DMS79 (cell line): ENCODE results near the gene MTPN.
A peak's percentile ranks its signal among the peaks of the same experiment; 100 is the strongest.

Experiments used
- DNase-seq: peaks from one replicate; lab custom pipeline; 2025; lab: John Stamatoyannopoulos, UW

Gene MTPN

GRCh38 chr7:135924302-135924701 is 52.9 kb downstream of the MTPN start:
- DNase-seq: no peak

DNA sequence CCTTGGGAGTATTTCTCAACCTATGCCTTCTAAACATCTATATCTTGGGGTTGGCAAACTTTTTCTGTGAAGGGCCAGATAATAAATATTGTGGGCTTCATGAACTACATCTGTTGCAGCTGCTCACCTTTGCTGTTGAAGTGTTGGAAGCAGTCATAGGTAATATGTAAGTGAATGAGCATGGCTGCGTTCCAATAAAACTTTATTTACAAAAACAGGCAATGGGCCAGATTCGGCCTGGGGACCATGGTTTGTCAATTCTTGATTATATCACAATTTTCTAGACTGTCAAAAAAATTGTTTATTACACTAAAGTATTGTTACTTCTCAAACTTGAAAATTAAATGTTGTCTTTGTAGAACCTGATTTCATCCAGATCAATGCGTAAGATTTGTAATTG is 54.9 kb downstream of the MTPN start:
- DNase-seq: no peak

DNA sequence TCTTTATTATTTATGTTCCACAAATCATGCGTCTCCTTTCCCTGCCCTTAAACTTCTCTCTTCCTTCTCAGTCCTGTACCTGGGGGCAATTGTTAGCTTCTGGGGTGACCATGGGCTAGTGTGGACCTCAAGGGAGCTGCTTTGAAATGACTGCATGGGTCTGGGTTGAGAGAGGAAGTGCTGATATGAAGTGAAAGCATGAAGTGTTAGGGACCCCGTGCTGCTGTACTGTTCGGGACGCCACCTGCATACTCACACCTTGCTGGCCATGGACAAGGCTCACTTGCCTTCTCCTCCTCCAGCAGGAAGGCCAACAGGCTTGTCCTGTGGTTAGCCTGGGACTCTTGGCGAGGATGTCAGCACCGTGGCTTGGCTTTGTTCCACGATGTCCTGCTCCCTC is 56.7 kb downstream of the MTPN start:
- no peak for DNase-seq

DNA sequence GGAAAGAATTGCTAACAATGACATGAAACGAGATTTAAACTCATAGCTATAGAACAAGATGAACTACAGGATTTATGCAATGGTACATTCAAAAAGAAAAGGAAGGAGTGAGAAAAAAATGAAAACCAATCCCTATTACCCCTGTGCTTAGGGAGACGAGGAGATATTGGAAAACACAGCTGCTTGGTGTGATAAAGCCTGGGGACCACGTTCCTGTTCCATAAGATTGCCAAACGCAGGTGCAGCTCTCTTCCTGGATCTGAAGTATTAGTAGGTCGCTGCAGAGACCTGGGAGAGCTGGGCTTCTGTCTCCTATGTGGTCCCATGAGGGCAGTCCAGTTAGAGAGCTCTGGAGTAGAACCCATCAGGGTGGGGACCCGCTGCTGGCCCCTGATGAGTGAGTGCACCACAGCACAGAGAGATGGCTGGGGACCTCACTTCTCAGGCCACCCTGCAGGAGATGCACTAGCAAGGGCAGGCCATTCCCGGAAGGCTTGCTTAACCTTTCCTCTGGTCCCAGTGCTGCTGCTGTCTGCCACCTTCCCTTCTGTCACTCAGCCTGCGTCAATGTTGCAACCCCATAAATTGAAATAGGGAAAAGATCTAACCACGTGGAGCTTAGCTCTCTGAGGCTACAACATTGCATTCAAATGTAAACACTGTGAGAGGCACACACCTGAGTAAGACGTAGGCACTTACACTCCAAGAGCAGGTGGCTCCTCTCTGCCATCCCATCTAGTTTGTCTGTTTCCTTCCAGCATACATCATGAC is 57.9 kb downstream of the MTPN start:
- DNase-seq: peak; percentile 22

- DNase-seq: no peak
Measured at GRCh38 chr7:135918134-135918533, 59.0 kb downstream of the MTPN start.

- DNase-seq: no peak
Measured at GRCh38 chr7:135917721-135918120, 59.4 kb downstream of the MTPN start.

- peak; percentile 80 for DNase-seq
Measured at GRCh38 chr7:135914346-135914745, 62.8 kb downstream of the MTPN start.

DNA sequence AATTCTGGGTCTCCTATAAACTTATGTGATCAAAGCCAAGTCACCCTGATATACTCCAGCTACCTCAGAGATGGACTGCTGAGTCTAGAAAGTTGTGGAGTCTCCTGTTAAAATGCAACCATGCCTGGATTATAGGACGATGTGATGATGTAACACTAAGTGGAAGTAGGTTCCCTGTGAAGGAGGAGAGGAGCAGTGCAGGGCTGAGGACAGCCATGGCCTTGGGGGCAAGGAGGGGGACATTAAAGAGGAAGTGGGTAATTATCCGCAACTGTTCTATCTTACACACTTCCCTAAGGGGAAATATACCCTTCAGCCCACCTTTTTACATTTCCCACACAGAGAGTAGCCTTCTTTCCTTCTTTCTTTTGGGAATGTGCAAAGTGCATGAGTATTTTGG is 63.8 kb downstream of the MTPN start:
- no peak for DNase-seq

GRCh38 chr7:135911099-135911498 is 66.1 kb downstream of the MTPN start:
- no peak for DNase-seq

- DNase-seq: no peak
Measured at GRCh38 chr7:135910393-135911036, 66.6 kb downstream of the MTPN start.

DNA sequence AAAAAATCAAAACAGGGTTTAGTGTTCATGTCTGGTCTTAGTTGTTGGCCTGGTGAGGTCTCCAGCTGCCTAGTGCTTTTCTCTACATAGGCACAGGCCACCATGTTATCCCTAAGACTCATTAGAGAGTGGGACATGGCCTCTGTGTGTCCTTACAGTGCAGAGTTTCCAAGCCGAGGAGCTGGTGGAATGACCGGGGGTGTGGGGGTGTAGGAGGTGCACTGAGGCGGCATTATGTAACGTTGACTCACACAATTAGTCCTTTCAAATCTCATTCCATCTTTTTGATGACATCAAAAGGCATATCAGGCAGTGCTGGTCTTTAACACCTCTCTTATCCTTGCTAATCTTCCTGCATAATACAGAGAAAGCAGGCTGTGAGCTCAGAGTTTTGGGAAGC is 71.3 kb downstream of the MTPN start:
- DNase-seq: no peak

- no peak for DNase-seq
Measured at GRCh38 chr7:135905355-135905754, 71.8 kb downstream of the MTPN start.

GRCh38 chr7:135904282-135904681 is 72.9 kb downstream of the MTPN start:
- DNase-seq: no peak

DNA sequence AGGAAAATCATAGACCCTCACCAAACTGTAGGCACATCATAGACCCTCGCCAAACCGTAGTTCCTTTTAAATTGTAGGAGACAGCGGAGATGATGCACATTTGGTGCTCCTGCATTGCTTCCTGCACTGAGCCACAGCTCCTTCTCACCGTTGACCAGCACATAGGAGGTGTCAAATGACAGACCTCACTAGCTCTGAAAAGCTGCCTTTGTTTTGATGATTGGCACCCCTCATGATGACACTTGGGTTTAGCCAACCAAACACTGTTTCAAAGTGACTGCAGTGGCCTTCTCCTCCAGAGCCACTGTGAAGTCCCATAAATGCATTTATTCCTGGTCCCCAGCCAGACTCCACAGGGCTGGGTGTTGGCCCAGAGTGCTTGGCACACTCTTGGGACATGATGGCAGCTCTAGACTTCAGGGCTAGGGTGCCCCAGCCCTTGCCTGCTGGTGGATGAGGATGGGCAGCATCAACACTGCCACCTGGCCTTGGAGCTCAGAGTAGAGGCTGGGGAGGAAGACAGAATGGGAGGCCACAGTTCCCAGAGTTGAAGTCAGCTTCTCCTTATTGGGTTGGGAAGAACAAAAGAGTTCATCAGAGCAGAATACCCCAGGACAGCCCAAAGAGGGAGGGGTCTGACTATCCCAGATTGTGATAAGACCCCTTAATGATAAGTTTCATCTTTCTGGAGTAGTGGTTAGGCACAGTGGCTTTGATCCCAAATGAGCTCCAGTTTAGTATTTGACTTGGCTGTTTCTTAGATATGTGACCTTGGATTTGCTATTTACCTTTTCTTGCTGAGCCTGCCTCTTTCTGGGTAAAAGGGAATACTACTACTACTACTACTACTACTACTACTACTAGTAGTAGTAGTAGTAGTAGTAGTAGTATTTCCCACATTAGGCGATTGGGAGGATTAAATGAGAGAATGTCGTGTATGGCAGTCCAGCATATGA is 75.3 kb downstream of the MTPN start:
- DNase-seq: no peak

- DNase-seq: no peak
Measured at GRCh38 chr7:135900065-135900546, 77.1 kb downstream of the MTPN start.

DNA sequence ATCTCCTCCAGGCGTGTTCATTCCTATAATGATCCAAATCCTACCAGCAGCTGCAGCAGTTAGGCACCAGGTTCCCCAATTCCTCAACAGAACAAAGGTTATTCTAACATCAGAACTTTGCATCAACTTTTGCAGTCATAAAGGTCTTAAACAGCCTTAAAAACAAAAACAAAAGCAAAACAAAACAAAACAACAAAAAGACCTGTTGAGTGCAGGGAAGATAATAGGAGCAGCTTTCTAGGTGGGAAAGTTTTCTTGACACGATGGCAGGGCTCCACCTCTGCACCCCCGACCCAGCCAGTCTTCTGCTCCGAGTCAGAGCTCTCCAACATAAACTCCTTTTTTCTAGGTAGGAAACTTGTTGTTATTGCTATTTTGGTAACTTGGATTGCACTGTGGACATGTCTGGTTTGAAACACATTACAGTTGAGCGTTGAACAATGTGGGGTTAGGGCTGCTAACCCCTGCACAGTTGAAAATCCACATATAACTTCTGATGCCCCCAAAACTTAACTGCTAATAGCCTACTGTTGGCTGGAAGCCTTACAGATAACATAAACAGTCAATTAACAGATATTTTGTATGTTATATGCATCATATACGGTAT is 77.6 kb downstream of the MTPN start:
- no peak for DNase-seq

- no peak for DNase-seq
Measured at GRCh38 chr7:135898226-135898625, 78.9 kb downstream of the MTPN start.

GRCh38 chr7:135894816-135895215 is 82.3 kb downstream of the MTPN start:
- no peak for DNase-seq

DNA sequence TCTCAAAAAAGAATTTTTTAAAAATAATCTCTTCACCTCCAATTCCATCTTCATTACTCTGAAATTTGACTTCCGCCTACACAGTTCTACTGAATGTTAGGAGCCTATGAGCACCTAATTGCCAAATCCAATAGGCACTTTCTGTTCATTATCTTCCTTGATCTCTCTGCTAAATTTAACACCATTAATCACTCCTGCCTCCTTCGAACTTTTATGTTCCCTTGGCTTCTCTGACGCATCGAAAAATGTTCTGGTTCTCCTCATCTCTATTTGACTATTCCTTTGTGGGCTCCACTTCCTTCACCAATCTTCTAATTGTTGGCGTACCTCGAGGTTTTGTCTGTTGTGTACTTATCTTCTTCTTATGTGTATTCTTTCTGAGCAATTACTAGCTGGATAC is 87.3 kb downstream of the MTPN start:
- no peak for DNase-seq

- DNase-seq: no peak
Measured at GRCh38 chr7:135888740-135889139, 88.4 kb downstream of the MTPN start.

GRCh38 chr7:135886345-135887132 is 90.6 kb downstream of the MTPN start:
- no peak for DNase-seq
